ENCODE results near the gene CEP70.

- TF ChIP-seq ESRRA (IDR thresholded peaks at IDR 0.05; ENCODE audit: low read length) (no peak), HDAC2 (IDR thresholded peaks at IDR 0.05) (no peak), HDAC6 (IDR thresholded peaks at IDR 0.05; ENCODE audit: unreplicated experiment) (no peak), POLR2AphosphoS2 (IDR thresholded peaks at IDR 0.05; ENCODE audit: low read depth, low read length) (no peak), EZH2 (IDR thresholded peaks at IDR 0.05; ENCODE audit: borderline replicate concordance, control insufficient read depth, low read depth, low read length) (no peak), ZNF384 (IDR thresholded peaks at IDR 0.05; ENCODE audit: borderline replicate concordance, low read depth, low read length) (no peak), TARDBP (IDR thresholded peaks at IDR 0.05; ENCODE audit: borderline replicate concordance) (no peak), YY1 (IDR thresholded peaks at IDR 0.05; ENCODE audit: low read depth, low read length) (no peak)
- TF ChIP-seq, protein P1, sequence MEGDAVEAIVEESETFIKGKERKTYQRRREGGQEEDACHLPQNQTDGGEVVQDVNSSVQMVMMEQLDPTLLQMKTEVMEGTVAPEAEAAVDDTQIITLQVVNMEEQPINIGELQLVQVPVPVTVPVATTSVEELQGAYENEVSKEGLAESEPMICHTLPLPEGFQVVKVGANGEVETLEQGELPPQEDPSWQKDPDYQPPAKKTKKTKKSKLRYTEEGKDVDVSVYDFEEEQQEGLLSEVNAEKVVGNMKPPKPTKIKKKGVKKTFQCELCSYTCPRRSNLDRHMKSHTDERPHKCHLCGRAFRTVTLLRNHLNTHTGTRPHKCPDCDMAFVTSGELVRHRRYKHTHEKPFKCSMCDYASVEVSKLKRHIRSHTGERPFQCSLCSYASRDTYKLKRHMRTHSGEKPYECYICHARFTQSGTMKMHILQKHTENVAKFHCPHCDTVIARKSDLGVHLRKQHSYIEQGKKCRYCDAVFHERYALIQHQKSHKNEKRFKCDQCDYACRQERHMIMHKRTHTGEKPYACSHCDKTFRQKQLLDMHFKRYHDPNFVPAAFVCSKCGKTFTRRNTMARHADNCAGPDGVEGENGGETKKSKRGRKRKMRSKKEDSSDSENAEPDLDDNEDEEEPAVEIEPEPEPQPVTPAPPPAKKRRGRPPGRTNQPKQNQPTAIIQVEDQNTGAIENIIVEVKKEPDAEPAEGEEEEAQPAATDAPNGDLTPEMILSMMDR (IDR thresholded peaks at IDR 0.05 in 2 of 3, conservative IDR thresholded peaks at IDR 0.05 in 1 of 3; ENCODE audit: control insufficient read depth in 2 of 3, extremely low read depth in 1 of 3, insufficient read depth in 1 of 3, low read depth in 3 of 3, low read length in 3 of 3) = no peak
- TF ChIP-seq, protein P2, sequence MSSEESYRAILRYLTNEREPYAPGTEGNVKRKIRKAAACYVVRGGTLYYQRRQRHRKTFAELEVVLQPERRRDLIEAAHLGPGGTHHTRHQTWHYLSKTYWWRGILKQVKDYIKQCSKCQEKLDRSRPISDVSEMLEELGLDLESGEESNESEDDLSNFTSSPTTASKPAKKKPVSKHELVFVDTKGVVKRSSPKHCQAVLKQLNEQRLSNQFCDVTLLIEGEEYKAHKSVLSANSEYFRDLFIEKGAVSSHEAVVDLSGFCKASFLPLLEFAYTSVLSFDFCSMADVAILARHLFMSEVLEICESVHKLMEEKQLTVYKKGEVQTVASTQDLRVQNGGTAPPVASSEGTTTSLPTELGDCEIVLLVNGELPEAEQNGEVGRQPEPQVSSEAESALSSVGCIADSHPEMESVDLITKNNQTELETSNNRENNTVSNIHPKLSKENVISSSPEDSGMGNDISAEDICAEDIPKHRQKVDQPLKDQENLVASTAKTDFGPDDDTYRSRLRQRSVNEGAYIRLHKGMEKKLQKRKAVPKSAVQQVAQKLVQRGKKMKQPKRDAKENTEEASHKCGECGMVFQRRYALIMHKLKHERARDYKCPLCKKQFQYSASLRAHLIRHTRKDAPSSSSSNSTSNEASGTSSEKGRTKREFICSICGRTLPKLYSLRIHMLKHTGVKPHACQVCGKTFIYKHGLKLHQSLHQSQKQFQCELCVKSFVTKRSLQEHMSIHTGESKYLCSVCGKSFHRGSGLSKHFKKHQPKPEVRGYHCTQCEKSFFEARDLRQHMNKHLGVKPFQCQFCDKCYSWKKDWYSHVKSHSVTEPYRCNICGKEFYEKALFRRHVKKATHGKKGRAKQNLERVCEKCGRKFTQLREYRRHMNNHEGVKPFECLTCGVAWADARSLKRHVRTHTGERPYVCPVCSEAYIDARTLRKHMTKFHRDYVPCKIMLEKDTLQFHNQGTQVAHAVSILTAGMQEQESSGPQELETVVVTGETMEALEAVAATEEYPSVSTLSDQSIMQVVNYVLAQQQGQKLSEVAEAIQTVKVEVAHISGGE (CRISPR knock-in tag; IDR thresholded peaks at IDR 0.05) = no peak
Measured at GRCh38 chr3:138456961-138457862, 136.8 kb downstream of the CEP70 start.

Measured in GM12878 (cell line).